OCI-LY7 (cell line): ENCODE measurements around the gene ENOSF1. TPM values are rescaled to one million over a fixed set of nuclear protein-coding genes. Genes with fewer than 3 reads are reported as not detected.

ENCODE experiments used
- BruUV-seq: library from RNA; stranded (reverse); fragments of 400-500 nt; replicated peaks from 2 replicates; lab custom pipeline; 2021; lab: Mats Ljungman, UMichigan
- CTCF ChIA-PET: fragments of 300-600 bp; sonication (Branson Sonifier 250); formaldehyde crosslinking; loops from one replicate; lab custom pipeline; 2022; ENCODE audit warnings: antibody characterized with exemption; ENCODE audit not compliant: unreplicated experiment; lab: Charles Lee
- POLR2A ChIA-PET: fragments of 300-600 bp; sonication (Branson Sonifier 250); formaldehyde crosslinking; loops from one replicate; lab custom pipeline; 2022; ENCODE audit warnings: antibody characterized with exemption; lab: Charles Lee
- DNase-seq: peaks from one replicate; pipeline ENCODE4 v3.0.0-alpha.2; 2015; ENCODE audit warnings: low spot score
- H2AFZ ChIP-seq: fragments of 200-600 bp; sonication (generic), shearing (Covaris generic); 2 replicates; pipeline ENCODE4 v1.6.1; 2014; ENCODE audit warnings: mild to moderate bottlenecking, antibody characterized with exemption, low read length, moderate library complexity
- H3K27ac ChIP-seq: fragments of 200-600 bp; sonication (generic); 2 replicates; pipeline ENCODE4 v1.5.1; 2014; ENCODE audit warnings: mixed run types, low read depth, mild to moderate bottlenecking, moderate library complexity, low read length, inconsistent platforms; ENCODE audit not compliant: poor library complexity, severe bottlenecking
- H3K36me3 ChIP-seq: fragments of 200-600 bp; sonication (generic); 2 replicates; pipeline ENCODE4 v1.6.1; 2014; ENCODE audit warnings: mild to moderate bottlenecking, antibody characterized with exemption, low read length, moderate library complexity, mixed read lengths; ENCODE audit not compliant: insufficient read depth
- H3K4me1 ChIP-seq: fragments of 200-600 bp; sonication (generic); 2 replicates; pipeline ENCODE4 v1.5.1; 2014; ENCODE audit warnings: mild to moderate bottlenecking, low read length; ENCODE audit not compliant: insufficient read depth, poor library complexity, severe bottlenecking
- H3K4me2 ChIP-seq: fragments of 200-600 bp; sonication (generic); 2 replicates; pipeline ENCODE4 v1.6.1; 2014; ENCODE audit warnings: mild to moderate bottlenecking, low read length
- H3K4me3 ChIP-seq: fragments of 200-600 bp; sonication (generic); 2 replicates; pipeline ENCODE4 v1.5.1; 2014; ENCODE audit warnings: mild to moderate bottlenecking, low read depth, low read length; ENCODE audit not compliant: poor library complexity, severe bottlenecking
- H3K79me2 ChIP-seq: fragments of 200-600 bp; sonication (generic); 2 replicates; pipeline ENCODE4 v1.6.1; 2016; ENCODE audit warnings: low read depth, mild to moderate bottlenecking, low read length, moderate library complexity, mixed read lengths; ENCODE audit not compliant: insufficient read depth
- H3K9me2 ChIP-seq: fragments of 200-600 bp; sonication (generic); 2 replicates; pipeline ENCODE4 v1.6.1; 2016; ENCODE audit warnings: mild to moderate bottlenecking, low read length, mixed read lengths; ENCODE audit not compliant: insufficient read depth
- H3K9me3 ChIP-seq: fragments of 200-600 bp; sonication (generic); 2 replicates; pipeline ENCODE4 v1.6.1; 2014; ENCODE audit warnings: mild to moderate bottlenecking, mixed run types, low read length, mixed read lengths
- H4K20me1 ChIP-seq: fragments of 200-600 bp; sonication (generic); 2 replicates; pipeline ENCODE4 v1.6.1; 2014; ENCODE audit warnings: mild to moderate bottlenecking, antibody characterized with exemption, low read length, moderate library complexity, mixed read lengths; ENCODE audit not compliant: insufficient read depth
- EZH2phosphoT487 ChIP-seq: fragments of 200-600 bp; sonication (generic); IDR thresholded peaks from 2 replicates; pipeline ENCODE4 v1.6.1; 2018; ENCODE audit warnings: low read depth, borderline replicate concordance, mild to moderate bottlenecking, mixed run types, antibody characterized with exemption, low read length, moderate library complexity, mixed read lengths
- intact Hi-C: fragments of 100-400 bp; cut with micrococcal nuclease; formaldehyde crosslinking; loops from one replicate; pipeline ENCODE4 v1.10.0; 2022; ENCODE audit not compliant: unreplicated experiment
- total RNA-seq, 2 experiments: library from RNA; depleted of rRNA in 1 of 2; stranded (reverse); fragments of >200 nt in 1 of 2; shearing (Covaris generic) in 1 of 2; gene quantifications; 2 replicates each; pipeline ENCODE4 v1.2.3, GENCODE V29; 2014 to 2022
- TF ChIP-seq, protein P1 (sequence below): fragments of 200-600 bp; sonication (generic); conservative IDR thresholded peaks from 2 replicates; pipeline ENCODE4 v1.5.1; 2014; ENCODE audit warnings: mild to moderate bottlenecking, antibody characterized with exemption, low read length, moderate library complexity, mixed read lengths

ENOSF1 gene
- total RNA-seq, 2 experiments from 2014 or later, result 40.1 to 44.0 TPM

DNA sequence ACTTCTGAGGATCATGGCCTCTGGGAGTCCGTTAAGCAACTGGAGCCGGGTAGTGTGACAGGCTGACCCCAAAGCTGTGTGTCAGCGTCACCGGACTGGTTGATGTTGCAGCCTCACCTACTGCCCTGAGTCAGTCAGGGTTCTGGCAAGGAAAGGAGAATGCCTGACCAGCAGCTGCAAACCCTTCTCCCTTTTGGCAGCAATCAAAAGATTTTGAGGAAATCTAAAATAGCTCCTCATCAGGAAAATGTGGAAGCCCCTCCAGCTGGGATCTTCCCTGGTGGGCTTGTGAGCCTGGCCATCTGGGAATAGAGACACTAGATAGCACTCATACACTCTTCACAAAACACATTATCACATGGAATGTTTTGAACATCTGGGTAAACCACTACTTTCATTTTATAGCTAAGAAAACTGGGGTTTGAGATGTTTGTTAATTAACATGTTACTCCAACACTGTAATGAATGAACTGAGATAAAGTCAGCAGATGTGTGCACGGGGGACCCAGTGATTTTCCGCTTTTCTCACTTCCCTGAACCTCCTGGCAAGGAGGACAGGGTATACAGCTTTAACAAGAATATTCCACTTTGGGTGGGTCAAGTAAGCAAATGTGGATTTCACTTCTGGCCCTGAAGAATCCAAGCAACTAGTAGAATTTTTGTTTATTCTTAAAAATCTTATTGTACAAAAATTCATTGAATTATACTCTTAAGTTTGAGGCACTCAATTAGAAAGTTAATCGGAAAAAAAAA is 91.0 kb downstream of the ENOSF1 start:
- no peaks in the 10 kb centered on the region for H3K4me1 ChIP-seq
- intact Hi-C loops, result no loop called here
- ChIA-PET POLR2A (no interaction called here), CTCF (interaction anchor here (0.6 kb wide), 1 partner anchor 209 kb away, joined by 3 read pairs; no protein-coding TSS in a partner anchor)
- H3K4me2 ChIP-seq, result no peak overlapping the region
- no peaks in the 10 kb centered on the region for H3K9me3 ChIP-seq
- no peaks in the 10 kb centered on the region for H4K20me1 ChIP-seq
- no TSS peak for BruUV-seq
- H3K79me2 ChIP-seq, result no peaks in the 10 kb centered on the region
- H3K27ac ChIP-seq, result no peak overlapping the region
- TF ChIP-seq, protein P1, sequence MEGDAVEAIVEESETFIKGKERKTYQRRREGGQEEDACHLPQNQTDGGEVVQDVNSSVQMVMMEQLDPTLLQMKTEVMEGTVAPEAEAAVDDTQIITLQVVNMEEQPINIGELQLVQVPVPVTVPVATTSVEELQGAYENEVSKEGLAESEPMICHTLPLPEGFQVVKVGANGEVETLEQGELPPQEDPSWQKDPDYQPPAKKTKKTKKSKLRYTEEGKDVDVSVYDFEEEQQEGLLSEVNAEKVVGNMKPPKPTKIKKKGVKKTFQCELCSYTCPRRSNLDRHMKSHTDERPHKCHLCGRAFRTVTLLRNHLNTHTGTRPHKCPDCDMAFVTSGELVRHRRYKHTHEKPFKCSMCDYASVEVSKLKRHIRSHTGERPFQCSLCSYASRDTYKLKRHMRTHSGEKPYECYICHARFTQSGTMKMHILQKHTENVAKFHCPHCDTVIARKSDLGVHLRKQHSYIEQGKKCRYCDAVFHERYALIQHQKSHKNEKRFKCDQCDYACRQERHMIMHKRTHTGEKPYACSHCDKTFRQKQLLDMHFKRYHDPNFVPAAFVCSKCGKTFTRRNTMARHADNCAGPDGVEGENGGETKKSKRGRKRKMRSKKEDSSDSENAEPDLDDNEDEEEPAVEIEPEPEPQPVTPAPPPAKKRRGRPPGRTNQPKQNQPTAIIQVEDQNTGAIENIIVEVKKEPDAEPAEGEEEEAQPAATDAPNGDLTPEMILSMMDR, result no peak
- TF ChIP-seq EZH2phosphoT487, result no peak
- H3K9me2 ChIP-seq, result no peaks in the 10 kb centered on the region
- H3K36me3 ChIP-seq, result no peaks in the 10 kb centered on the region
- no peak overlapping the region for H2AFZ ChIP-seq
- H3K4me3 ChIP-seq, result no peak overlapping the region
- DNase-seq, result no peak

Other genes with a start within 250 kb of the ENOSF1 start
- not detected in 2 replicates for gene COLEC12, start 211.9 kb downstream of the ENOSF1 start, total RNA-seq (2014; rRNA removed; shearing (Covaris generic))
- not detected in 2 replicates for gene COLEC12, start 211.9 kb downstream of the ENOSF1 start, total RNA-seq (2022)
- gene CETN1, start 132.2 kb downstream of the ENOSF1 start, total RNA-seq (2014; rRNA removed; shearing (Covaris generic)), result not detected in 2 replicates
- not detected in 2 replicates for gene CETN1, start 132.2 kb downstream of the ENOSF1 start, total RNA-seq (2022)
- gene CLUL1, start 115.6 kb downstream of the ENOSF1 start, total RNA-seq (2014; rRNA removed; shearing (Covaris generic)), result not detected in 2 replicates
- gene CLUL1, start 115.6 kb downstream of the ENOSF1 start, total RNA-seq (2022), result not detected in 2 replicates
- 86.2 and 90.7 TPM in 2 replicates for gene TYMS, start 55.0 kb downstream of the ENOSF1 start, total RNA-seq (2014; rRNA removed; shearing (Covaris generic))
- gene TYMS, start 55.0 kb downstream of the ENOSF1 start, total RNA-seq (2022), result 196 and 210 TPM in 2 replicates
- gene YES1, start 99.6 kb upstream of the ENOSF1 start, total RNA-seq (2014; rRNA removed; shearing (Covaris generic)), result not detected in 2 replicates
- gene YES1, start 99.6 kb upstream of the ENOSF1 start, total RNA-seq (2022), result 0.13 TPM in 1 of 2 replicates, not detected in the other
- not detected in 2 replicates for gene ADCYAP1, start 192.2 kb upstream of the ENOSF1 start, total RNA-seq (2014; rRNA removed; shearing (Covaris generic))
- not detected in 2 replicates for gene ADCYAP1, start 192.2 kb upstream of the ENOSF1 start, total RNA-seq (2022)